Left renal pelvis (tissue), 4 donors: ENCODE data around the gene THOC2. TPM values are rescaled to one million over a fixed set of nuclear protein-coding genes. Genes with fewer than 3 reads are reported as not detected.
"Not testable (repeated sequence)": the region's sequence is repeated elsewhere in the genome, so short reads cannot be mapped to it uniquely, and the experiment has no call there.

Experiments used
- DNase-seq, 4 donors: peaks; one replicate each; pipeline ENCODE4 v3.0.0-alpha.2; 2013; ENCODE audit warnings: low read depth in 4 of 4, low spot score in 3 of 4
- polyA plus RNA-seq, 4 donors: library from polyadenylated mRNA; unstranded; fragments of 120-200 nt; gene quantifications; one replicate each; pipeline ENCODE4 v1.2.1, GENCODE V29; 2013; ENCODE audit not compliant: insufficient read length in 4 of 4

Gene THOC2
- polyA plus RNA-seq, 4 donors: 95.2 to 138 (median 131) TPM

- no peak for DNase-seq
Measured at GRCh38 chrX:123590842-123591486, 141.9 kb downstream of the THOC2 start.

DNA sequence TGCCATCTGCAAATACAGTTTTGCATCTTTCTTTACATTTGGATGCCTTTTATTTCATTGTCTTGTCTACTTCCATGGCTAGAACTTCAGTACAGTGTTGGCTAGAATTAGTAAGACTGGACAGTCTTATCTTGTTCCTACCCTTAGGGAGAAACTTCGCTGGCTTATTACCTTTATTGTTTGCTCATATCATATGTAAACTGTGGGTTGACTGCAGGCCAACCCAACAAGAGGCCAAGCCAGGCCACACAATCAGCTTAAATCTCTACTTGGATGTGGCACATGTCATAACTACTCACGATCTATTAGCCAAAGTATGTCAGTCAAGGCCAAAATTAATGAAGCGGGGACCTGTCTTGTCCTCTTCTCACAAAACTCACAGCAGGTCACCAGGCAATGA lies 144.1 kb downstream of the THOC2 start:
- no peak for DNase-seq

DNA sequence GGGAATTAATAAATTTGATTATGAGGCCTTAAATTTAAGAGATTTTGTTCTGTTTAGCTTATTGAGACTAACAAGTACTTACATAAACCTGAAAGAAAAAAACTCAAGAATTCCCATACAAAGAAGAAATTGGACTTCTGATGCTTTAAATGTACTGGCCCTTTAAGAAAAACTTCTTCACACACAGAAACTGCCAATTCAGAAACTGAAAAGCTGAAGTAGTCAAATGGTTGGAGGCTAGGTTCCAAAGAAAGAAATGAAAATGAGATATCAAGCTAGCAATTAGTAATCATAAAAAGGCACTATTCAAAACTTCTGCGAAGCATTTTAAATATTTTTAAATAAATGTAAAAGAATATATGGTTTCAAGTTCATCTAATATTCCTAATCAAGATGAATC lies 151.3 kb downstream of the THOC2 start:
- no peak for DNase-seq

- DNase-seq: no peak
Measured at GRCh38 chrX:123580792-123581191, 152.1 kb downstream of the THOC2 start.

GRCh38 chrX:123574027-123574426 lies 158.8 kb downstream of the THOC2 start:
- DNase-seq: not testable (repeated sequence)

DNA sequence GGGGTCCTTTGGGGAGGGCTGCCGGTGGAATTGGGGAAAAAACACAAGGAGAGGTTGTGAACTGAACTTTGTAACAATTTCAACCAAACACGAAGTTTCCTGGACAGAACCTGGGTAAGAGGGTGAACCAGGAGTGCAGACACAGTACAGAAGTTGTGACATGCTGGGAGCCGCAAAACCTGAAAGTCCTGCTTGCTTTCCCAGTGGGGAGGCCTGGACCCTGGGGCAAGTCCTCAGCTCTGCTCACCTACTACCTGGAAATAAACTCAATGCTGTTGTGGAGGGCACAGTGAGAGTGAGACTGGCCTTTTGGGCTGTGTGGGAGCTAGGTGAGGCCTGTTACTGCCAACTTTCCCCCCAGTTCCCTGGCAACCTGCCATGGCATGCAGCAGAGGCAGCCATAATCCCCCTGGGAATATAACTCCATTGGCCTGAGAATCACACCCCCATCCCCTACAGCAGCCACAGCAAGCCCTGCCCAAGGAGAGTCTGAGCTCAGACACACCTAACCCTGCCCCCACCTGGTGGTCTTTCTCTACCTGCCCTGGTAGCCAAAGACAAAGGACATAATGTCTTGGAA lies 162.8 kb downstream of the THOC2 start:
- no peak for DNase-seq

- DNase-seq: no peak
Measured at GRCh38 chrX:123563167-123563566, 169.7 kb downstream of the THOC2 start.

DNA sequence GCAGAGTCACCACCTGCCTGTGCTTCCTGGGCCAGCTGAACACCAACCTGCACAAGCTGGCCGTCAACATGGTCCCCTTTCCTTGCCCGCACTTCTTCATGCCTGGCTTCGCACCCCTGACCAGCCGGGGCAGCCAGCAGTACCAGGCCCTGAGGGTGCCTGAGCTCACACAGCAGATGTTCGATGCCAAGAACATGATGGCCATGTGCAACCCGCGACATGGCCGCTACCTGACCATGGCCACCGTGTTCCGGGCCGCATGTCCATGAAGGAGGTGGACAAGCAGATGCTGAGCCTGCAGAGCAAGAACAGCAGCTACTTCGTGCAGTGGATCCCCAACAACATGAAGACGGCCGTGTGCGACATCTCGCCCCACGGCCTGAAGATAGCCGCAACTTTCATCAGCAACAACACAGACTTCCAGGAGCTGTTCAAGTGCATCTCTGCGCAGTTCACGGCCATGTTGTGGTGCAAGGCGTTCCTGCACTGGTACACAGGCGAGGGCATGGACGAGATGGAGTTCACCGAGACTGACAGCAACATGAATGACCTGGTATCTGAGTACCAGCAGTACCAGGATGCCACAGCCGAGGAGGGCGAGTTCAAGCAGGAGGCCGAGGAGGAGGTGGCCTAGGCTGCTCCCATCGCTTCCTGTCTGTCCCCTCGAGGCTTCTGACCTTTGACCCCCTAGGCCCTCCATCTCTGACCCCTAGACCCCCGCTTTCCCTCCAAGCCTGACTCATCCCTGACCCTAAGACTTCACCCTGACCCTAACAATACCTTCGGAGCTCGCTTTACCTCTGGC lies 170.3 kb downstream of the THOC2 start:
- no peak for DNase-seq

DNA sequence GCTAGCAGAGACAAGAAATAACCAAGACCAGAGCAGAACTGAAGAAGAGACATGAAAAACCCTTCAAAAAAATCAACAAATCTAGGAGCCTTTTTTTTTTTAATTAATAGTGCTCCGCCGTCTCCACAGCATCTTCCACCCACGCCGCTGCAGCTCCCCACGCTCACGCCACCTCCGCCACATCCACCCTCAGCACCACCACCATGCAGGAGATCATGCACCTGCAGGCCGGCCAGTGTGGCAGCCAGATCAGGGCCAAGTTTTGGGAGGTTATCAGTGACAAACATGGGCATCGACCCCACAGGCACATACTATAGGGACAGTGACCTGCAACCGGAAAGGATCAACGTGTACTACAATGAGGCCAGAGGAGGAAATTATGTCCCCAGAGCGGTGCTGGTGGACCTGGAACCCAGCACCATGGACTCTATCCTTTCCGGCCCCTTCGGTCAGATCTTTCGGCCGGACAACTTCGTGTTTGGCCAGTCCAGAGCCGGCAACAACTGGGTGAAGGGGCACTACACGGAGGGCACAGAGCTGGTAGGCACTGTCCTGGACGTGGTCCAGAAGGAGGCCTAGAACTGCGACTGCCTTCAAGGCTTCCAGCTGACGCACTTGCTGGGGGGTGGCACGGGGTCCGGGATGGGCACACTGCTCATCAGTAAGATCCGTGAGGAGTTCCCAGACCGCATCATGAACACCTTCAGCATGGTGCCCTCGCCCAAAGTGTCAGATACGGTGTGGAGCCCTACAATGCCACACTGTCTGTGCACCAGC lies 171.2 kb downstream of the THOC2 start:
- DNase-seq: no peak

- DNase-seq: no peak
Measured at GRCh38 chrX:123550829-123551228, 182.0 kb downstream of the THOC2 start.

Other genes with a start within 250 kb of the THOC2 start
- gene XIAP, start 127.0 kb upstream of the THOC2 start, polyA plus RNA-seq: 10 to 100 TPM; 35.2 to 46.2 (median 41.0) TPM
- gene STAG2, start 228.7 kb upstream of the THOC2 start, polyA plus RNA-seq: 100 to 1,000 TPM in 3 of 4 donors, 10 to 100 TPM in 1; 93.5 to 143 (median 117) TPM